Astrocyte of the spinal cord (primary cell): Measurements from ENCODE around the gene P3R3URF.

Source experiments
- DNase-seq: peaks from one replicate; pipeline ENCODE4 v3.0.0; 2011; ENCODE audit warnings: low read depth, low spot score
- H3K4me3 ChIP-seq: 2 replicates; pipeline ENCODE4 v1.5.1; 2011; ENCODE audit warnings: low read depth, mild to moderate bottlenecking, low read length, moderate library complexity
- CTCF ChIP-seq: IDR thresholded peaks from 2 replicates; pipeline ENCODE4 v1.5.1; 2012; ENCODE audit warnings: low read depth, mild to moderate bottlenecking, low read length, inconsistent platforms
- in situ Hi-C: cut with HindIII; loops from 2 replicates; pipeline ENCODE4 v1.10.0; 2017; ENCODE audit warnings: low sequenced_read_pairs

The P3R3URF gene

DNA sequence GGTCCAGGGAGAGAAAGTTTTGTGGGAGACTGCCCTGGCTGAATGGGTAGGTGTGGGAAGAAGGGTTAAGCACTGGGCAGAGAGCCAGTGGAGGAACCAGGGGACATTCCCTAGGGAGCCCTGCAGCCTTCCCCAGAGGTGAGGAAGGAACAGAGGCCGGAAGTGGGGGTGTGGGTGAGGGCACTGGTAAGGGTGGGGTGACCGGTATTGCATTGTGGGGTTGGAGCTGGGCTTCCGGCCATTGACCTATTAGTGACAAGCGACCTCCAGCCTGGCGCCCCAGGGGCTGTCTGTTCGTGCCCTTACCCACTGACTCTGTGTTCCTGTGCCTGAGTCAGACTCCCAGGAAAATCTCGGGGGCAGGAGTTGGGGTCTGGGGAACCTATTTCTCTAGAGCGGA is 4.9 kb downstream of the P3R3URF start:
- in situ Hi-C loops: no loop called here
- DNase-seq: no peak
- no peak overlapping the region for H3K4me3 ChIP-seq
- no peak for TF ChIP-seq CTCF

- no peak overlapping the region for H3K4me3 ChIP-seq
- TF ChIP-seq CTCF: no peak
- in situ Hi-C loops: no loop called here
- no peak for DNase-seq
These were observed 6.4 kb downstream of the P3R3URF start for GRCh38 chr1:46169811-46170454.

DNA sequence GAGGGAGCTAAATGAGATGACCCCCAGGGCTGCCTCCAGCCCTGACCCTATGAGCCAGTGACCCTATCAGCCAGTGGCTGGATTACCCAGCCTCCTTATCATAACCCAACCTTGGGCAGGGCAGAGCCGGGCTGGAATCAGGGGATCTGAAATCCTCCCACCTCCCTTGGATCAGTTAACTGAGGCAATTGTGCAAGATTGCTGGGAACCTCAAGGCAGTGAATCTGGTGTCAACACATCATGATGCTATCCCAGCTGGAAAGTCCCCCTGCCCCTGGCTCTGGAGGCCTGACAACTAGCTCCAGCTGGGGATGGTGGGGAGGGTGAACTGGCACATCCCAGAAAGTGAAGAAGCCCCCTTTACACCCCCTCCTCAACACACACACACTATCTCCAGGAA is 7.8 kb downstream of the P3R3URF start:
- DNase-seq: no peak

DNA sequence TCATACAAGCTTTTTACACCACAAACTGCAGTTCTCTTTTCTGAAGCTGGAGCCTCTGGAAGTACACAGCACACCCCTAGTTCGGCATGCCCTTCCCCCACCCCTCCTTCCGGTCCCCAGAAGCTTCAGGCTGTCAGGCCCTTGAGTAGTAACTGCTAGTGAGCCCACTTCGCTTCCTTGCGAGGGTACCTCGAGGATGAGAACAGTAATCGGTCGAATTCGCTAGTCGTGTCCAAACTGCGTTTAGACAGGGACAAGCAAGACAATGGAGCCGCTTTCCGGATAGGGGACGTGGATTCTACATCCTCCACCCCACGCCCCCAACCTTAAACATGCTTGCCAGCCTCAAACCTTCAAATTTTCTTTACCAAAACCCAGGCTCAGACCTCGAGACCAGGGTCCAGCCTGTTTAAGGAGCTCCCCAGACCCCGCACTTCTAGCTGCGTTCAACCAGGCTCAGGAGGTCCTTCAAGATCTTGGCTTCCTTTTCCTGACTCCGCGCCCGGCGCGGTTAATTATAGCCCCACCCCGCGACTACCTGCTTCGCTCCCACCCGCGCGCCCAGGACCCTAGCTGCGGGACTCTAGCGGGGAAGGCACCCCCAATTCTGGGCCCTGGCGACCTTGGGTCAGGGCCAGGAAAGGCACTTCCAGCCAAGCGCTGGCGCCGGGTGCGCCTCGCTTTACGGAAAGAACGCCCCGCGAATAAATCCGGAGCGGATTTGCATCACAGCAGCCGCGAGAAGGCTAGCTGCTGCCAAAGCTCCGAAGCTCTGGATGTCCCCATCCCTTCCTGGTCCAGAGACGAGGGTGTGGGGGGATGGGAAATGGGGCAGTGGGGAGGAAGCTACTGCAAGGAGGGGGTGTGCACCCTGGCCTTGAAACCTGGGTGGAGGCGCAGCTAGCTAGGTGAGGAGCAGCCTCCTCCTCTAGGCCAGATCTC is 9.5 kb downstream of the P3R3URF start:
- H3K4me3 ChIP-seq: peak overlapping the region; percentile 39
- no peak for TF ChIP-seq CTCF
- in situ Hi-C loops: no loop called here
- no peak for DNase-seq

More for the DNA sequence above, 7.8 kb downstream of the P3R3URF start:
- H3K4me3 ChIP-seq: no peak overlapping the region
- no peak for TF ChIP-seq CTCF
- in situ Hi-C loops: no loop called here

- no peak for DNase-seq
- no peak for TF ChIP-seq CTCF
- in situ Hi-C loops: no loop called here
- no peak overlapping the region for H3K4me3 ChIP-seq
These were observed 16.1 kb downstream of the P3R3URF start for GRCh38 chr1:46160212-46160611.

DNA sequence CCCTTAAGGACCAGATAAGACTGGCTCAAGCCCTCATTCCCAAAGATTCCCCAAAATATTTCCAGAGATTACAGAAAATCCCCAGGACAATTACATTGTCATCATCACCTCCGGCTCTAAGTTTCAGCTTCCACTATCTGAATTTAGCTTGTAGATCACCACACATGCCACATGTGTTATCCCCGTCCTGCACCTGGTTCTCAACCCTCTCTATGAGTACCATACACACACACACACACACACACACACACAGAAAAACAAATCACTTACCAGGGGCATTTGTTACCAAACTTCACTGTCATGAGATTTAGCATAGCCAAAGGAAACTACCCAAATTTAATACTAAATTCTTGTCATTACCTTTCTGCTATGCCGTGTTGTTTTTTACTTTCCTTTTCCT is 16.8 kb downstream of the P3R3URF start:
- TF ChIP-seq CTCF: no peak
- in situ Hi-C loops: no loop called here
- DNase-seq: no peak
- no peak overlapping the region for H3K4me3 ChIP-seq
